Activated CD8-positive, alpha-beta memory T cell treated with anti-CD3 and anti-CD28 coated beads for 36 hours (primary cell): ENCODE data around the gene CACTIN. TPM values are rescaled to one million over a fixed set of nuclear protein-coding genes. Genes with fewer than 3 reads are reported as not detected.

Source experiments
- CTCF ChIA-PET: fragments of 350-600 bp; sonication (Branson Sonifier 250); formaldehyde crosslinking; loops from one replicate; lab custom pipeline; 2021; ENCODE audit warnings: antibody characterized with exemption; lab: Charles Lee
- POLR2A ChIA-PET: fragments of 350-600 bp; sonication (Branson Sonifier 250); formaldehyde crosslinking; loops from one replicate; lab custom pipeline; 2021; ENCODE audit warnings: antibody characterized with exemption; lab: Charles Lee
- total RNA-seq, 2 experiments: library from RNA; stranded (reverse); gene quantifications; one replicate each; pipeline ENCODE4 v1.2.3, GENCODE V29; 2021

Gene CACTIN
- total RNA-seq, 2 experiments from 2014 or later, result 36.7 to 38.1 TPM

DNA sequence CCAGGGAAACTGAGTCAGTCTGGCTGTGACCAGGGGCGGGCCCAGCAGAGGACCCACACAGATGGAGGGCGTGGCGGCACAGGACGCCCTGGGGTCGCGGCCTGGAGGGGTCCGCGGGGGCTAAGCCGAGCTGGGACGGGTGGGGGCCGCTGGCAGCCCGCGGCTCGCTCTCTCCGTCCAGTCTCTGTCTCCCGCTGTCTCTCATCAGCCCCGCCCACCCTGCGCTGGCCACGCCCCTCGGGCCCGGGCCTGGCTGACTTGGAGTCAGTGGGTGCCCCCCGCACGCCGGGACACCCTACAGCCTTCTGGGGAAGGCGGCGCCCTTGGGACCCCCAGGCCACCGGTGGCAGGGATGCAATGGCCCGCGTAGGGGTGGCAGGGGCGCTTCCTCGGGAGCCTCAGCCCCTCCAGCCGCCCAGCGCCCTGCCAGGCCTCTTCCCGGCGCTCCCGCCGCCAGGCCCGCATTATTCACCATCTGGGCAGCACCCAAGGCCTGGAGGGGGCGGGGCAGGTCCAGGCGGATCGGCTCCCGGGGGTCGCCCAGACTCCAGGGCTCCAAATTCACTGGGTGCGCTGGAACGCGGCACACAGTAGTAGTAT lies 19.8 kb downstream of the CACTIN start, which contains the start of gene TBXA2R:
Gene TBXA2R, minus strand, starts transcription at position 186 of the 600 bp plus-strand sequence. CDS start 6,241 bp downstream, outside the sequence.
- CTCF ChIA-PET, result no interaction called here
- POLR2A ChIA-PET, result no interaction called here

DNA sequence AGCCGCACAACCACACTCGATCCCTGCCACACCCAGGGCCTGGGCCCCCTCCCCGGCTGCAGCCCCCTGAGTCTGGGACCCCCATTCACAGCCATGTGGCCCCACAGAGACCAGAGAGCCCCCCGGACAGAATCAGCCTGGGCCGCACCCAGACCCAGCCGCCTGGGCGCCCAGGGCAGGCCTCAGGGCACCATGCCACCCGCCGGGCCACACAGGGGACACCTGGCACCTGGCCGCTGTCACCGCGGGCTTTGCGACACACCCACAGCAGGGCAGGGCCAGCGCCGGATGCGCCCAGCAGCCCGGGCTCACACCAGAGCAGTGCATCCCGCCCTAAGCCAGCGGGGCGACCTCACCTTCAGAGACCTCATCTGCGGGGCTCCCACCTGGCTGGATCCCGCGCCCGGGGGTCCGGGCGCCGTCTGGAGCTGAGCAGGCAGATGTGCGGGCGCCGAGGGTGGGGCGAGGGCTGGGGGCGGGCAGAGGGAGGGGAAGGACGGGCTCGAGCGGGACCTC lies 20.4 kb downstream of the CACTIN start:
- ChIA-PET CTCF (no interaction called here), POLR2A (no interaction called here)

DNA sequence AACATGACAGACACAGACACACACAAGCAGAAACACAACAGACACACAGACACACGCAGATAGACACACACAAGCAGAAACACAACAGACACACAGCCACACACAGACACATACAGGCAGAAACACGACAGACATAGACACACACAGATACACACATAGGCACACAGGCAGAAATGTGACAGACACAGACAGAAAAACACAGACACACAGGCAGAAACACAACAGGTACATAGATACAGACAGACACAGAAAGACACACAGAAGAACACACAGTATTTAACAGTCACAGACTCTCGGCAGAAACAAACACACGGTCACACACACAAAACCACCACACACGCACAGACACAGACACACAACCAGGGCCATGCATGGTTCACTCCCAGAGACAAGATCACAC lies 20.8 kb downstream of the CACTIN start:
- ChIA-PET POLR2A (no interaction called here), CTCF (no interaction called here)

DNA sequence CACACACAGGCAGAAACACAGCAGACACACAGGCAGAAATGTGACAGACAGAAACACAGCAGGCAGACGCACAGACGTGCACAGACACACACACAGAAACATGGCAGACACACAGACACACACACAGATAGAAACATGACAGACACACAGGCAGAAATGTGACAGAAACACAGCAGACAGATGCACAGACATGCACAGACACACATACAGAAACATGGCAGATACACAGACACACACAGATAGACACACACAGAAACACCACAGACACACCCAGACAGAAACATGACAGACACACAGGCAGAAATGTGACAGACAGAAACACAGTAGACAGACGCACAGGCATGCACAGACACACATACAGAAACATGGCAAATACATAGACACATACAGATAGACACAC lies 21.2 kb downstream of the CACTIN start:
- CTCF ChIA-PET, result interaction anchor here (0.7 to 1.4 kb wide), 2 partner anchors 13 to 20 kb away, joined by 3 to 6 read pairs; partner anchors contain the start of gene GIPC3

DNA sequence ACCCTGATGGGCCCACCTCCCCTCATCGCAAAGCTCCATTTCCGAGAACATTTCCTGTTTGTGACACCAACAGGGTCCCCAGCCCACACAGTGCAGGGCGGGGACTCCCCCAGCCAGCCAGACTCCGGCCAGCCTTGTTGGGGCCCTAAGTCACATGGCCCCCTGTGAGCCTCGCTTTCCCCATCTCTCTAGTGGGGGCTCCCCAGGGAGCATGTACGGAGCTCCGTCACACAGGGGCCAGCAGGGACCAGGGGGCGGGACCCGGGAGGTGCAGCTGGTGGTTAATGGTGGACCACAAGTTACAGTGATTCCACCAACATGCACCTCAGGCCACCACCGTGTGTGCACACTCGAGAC lies 21.6 kb downstream of the CACTIN start:
- POLR2A ChIA-PET, result interaction anchor here (0.6 to 1.0 kb wide), 2 partner anchors 47 to 317 kb away, joined by 3 to 4 read pairs; no protein-coding TSS in a partner anchor
- CTCF ChIA-PET, result interaction anchor here (0.6 to 1.4 kb wide), 3 partner anchors 12 to 65 kb away, joined by 3 to 6 read pairs (median 3); partner anchors contain the start of gene GIPC3

More for the DNA sequence above, 21.2 kb downstream of the CACTIN start:
- POLR2A ChIA-PET, result interaction anchor here (1.0 kb wide), 1 partner anchor 47 kb away, joined by 3 read pairs; no protein-coding TSS in a partner anchor

DNA sequence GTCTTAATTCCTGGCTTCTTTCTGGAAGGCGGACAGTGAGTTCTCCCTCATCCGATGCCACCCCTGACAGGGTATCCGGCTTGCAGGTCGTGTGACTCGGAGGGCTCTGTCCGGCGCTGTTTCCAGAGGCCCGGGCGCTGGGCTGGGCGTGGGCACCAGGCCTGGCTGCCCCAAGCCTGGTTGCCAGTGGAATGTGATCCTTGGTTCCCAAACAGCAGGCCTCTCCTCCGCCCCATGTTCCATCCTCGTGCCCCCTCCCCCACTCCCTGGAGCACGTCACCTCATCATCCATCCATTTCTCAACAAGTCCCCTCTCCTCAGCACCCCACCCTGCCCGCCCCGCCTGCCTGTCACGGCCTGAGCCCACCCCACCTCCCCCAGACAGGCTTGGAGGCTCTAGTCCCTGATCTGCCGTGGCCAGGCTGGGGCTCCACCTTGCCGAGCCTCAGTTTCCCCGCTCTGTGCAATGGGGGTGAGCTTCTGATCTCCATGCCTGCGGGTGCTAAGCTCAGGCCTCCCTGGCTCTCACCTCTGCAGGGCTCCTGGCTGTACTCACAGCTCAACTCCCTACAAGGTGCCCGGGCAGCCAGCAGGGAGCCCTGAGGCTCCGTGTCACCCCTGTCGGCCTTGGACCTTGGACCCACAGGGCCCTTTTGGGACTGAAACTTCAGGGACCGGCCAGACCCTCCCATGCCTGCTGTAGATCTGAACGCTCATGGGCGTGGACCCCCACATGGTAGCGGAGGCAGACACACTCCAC lies 22.2 kb downstream of the CACTIN start:
- ChIA-PET CTCF (interaction anchor here (0.6 to 1.4 kb wide), 3 partner anchors 12 to 65 kb away, joined by 3 to 6 read pairs (median 3); partner anchors contain the start of gene GIPC3), POLR2A (interaction anchor here (0.6 to 1.0 kb wide), 2 partner anchors 46 to 317 kb away, joined by 3 to 4 read pairs; no protein-coding TSS in a partner anchor)

DNA sequence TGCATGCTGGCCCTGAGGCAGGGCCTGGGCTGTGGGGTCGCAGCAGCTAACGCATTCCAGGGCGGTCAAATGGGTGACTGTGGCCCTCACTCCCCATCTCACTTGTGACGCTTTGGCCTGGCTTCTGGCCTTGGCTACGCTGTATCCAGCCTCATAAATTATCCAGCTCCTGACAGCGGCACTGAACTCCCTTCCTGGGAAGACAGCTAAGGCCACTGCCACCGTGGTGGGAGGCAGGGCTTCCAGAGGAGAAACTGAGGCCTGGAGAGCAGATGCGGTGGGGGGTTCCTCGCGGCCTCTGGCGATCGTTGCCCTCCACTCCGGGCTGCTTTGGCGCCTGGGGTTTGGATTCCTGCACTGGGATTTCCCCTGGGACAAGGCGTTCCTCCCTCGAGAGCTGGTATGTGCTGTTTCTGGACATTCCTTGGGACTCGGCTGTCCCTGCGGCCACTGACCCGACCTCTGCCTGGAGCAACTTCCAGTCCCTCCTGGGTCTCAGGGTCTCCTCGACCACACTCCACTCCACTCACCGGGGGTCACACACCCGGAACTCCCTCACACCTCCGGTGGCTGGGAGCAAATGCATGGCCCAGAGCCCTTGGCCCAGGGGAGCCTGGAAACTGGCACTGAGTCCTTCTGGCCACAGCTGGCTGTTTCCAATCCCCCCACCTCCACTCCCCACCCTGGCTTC lies 23.3 kb downstream of the CACTIN start:
- CTCF ChIA-PET, result interaction anchor here (0.7 to 1.7 kb wide), 2 partner anchors 16 to 92 kb away, joined by 3 to 4 read pairs; no protein-coding TSS in a partner anchor

DNA sequence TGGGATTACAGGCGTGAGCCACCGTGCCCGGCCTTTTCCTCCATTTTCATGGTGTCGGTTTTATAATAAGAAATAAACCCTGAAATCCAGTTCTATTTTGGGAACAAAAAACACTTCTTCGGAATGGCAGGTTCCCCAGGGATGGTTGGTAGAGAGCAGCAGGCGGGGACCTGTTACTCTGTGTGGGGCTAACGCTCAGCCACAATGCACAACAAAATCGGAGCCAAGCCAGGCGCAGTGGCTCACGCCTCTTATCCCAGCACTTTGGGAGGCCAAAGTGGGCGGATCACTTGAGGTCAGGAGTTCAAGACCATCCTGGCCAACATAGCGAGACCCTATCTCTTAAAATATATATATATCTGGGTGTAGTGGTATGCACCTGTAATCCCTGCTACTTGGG lies 25.6 kb downstream of the CACTIN start:
- POLR2A ChIA-PET, result no interaction called here

More for the DNA sequence above, 23.3 kb downstream of the CACTIN start:
- POLR2A ChIA-PET, result interaction anchor here (0.7 kb wide), 1 partner anchor 44 kb away, joined by 3 read pairs; no protein-coding TSS in a partner anchor

DNA sequence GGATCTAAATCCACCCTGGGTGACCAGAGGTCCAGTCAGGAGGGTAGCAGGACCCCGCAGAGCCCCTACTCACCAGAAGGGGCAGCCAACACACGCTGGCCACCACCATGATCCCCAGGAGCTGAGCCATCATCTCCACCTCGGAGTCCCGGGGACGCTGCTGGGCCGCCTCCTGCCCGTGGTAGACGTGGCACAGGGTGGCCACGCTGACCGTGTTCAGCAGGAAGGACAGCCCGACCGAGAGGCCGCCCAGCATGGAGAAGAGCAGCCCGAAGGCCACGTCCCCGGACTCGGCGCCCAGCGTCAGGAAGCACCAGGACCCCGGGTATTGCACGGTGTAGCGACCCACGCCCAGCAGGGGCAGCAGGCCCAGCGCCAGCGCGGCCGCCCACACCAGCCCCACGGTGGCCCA lies 26.8 kb downstream of the CACTIN start:
- CTCF ChIA-PET, result no interaction called here
- POLR2A ChIA-PET, result no interaction called here

More for the DNA sequence above, 25.6 kb downstream of the CACTIN start:
- CTCF ChIA-PET, result no interaction called here

DNA sequence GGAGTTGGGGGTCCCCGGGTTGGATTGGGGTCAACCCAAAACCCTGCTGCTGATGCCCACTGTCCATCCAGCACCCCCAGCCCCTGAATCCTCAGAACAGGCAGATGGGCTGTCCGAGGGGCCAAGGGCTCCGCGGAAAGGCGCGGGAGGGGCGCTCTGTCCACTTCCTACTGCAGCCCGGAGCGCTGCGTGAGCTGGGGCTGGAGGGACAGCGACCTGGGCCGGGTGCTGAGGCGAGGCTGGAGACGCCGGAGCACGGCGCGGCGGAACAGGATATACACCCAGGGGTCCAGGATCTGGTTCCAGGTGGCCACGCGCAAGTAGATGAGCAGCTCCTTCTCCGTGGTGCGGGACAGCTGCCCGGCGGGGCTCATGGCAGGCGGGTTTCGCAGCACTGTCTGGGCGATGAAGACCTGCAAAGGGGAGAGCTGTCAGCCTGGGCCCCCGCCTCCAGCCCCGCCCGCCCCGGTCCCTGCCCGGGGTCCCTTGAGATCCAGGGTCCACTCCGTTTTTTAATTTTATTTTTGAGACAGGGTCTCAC lies 31.0 kb downstream of the CACTIN start:
- CTCF ChIA-PET, result no interaction called here
- POLR2A ChIA-PET, result no interaction called here

DNA sequence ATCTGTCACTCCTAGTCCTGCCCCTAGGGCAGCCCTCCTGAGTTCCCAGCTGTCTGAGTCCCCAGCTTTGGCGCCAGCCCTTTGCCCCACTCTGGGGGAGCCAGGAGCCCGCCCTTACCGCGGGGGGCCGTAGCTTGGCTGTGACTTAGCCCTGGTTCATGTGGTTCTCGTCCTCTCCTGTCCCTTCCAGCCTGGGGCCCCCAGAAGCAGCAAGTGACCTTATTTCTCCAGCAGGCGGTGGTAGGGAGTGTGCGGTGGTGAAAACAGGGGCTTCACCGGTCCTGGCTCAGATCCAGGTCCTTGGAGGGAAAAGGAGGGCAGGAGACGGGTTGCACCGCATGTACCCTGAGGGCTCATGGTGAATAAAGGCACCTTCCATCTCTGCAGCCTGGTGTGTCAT lies 33.4 kb downstream of the CACTIN start:
- POLR2A ChIA-PET, result no interaction called here
- CTCF ChIA-PET, result interaction anchor here (0.6 to 1.5 kb wide), 3 partner anchors 12 to 1156 kb away, joined by 3 read pairs; no protein-coding TSS in a partner anchor

DNA sequence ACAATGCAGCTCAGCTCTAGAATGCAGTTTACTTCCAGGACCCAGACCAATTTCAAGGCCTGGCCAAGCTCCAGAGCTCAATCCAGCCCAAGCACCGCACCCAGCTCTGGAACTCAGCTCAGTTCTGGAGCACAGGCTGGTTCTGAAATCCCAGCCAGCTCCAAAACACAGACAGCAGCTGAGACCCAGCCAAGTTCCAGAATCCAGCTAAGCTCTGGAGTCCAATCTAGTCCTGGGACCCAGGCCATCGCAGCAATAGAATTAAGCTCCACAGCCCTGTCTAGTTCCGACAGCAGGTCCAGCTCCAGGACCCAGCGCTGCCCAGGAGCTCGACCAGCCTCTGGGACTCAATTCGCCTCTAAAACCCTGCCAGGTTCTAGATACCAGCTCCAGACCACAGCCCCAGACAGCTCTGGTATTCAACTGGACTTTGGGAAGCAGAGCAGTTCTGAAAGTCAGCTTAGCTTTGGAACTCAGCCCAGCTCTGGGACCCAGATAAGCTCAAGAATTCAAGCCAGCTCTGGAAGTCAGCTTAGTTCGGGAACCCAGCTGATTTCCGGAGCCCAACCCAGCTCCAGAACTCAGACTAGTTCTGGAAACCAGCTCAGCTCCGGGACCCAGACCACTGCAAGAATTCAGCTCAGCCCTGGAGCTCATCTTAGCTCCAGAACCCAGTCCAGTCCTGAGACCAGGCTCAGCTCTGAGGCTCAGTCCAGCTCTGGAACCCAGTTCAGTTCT lies 34.5 kb downstream of the CACTIN start:
- ChIA-PET CTCF (interaction anchor here (1.2 to 1.5 kb wide), 3 partner anchors 13 to 48 kb away, joined by 3 read pairs; no protein-coding TSS in a partner anchor), POLR2A (no interaction called here)

DNA sequence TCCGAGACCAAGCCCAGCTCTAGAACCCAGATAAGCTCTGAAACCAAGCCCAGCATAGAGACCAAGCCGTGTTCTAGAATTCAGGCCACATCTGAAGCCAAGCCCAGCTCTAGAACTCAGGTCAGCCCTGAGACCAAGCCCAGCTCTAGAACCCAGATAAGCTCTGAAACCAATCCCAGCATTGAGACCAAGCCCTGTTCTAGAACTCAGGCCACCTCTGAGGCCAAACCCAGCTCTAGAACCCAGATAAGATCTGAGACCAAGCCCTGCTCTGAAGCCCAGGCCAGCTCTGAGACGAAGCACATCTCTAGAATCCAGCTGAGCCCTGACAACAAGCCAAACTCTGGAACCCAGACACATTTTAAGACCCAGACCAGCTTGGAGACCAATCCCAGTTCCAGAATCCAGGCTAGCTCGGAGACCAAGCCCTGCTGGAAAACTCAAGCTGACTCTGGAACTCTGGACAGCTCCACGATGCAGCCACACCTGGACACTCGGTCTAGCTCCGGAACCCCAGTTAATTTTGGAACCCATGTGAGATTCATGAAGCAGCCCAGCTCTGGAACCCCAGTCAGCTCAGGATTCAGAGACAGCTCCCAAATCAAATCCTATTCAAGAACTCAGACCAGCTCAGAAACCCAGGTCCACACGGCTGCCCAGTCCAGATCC lies 35.5 kb downstream of the CACTIN start:
- POLR2A ChIA-PET, result interaction anchor here (0.6 kb wide), 1 partner anchor 16 kb away, joined by 4 read pairs; no protein-coding TSS in a partner anchor

DNA sequence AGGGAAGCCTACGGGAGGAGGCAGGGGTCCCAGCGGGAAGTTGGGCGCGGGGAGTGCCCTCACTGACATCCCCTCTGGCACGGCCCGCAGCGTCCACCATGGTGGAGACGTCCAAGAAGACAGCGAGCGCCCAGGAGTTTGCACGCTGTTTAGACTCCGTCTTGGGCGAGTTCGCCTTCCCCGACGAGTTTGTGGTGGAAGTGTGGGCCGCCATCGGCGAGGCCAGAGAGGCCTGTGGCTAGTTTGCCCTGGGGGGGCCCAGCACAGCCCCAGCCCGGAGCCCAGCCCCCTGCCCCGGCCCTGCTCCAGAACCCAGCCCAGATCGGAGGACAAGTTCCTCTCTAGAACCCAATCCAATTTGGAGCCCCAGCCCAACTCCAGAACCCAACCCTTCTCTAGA lies 36.6 kb downstream of the CACTIN start:
- ChIA-PET POLR2A (no interaction called here), CTCF (no interaction called here)

More for the DNA sequence above, 35.5 kb downstream of the CACTIN start:
- CTCF ChIA-PET, result interaction anchor here (0.6 to 1.2 kb wide), 3 partner anchors 34 to 47 kb away, joined by 3 to 4 read pairs (median 3); partner anchors contain the start of gene MFSD12

DNA sequence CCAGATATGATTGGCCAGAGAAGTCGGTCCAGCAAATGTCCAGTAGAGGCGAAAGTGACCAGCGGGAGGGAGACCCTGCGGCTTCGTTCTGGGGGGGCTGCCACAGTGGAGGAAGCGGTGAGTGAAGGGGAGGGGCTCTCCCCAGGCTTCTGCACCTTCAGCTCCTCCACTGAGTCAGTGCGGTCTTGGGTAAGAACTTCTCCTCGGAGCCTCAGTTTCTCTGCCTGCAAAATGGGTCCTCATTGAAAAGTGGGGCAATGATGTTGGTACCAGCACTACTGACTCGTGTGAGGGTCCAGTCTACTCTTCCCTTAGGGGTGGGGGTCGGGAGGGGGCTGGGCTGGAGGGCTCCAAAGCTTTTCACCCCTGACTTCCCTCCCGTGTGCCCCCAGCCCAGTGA lies 37.2 kb downstream of the CACTIN start:
- ChIA-PET POLR2A (interaction anchor here (0.6 kb wide), 1 partner anchor 385 kb away, joined by 3 read pairs; no protein-coding TSS in a partner anchor), CTCF (interaction anchor here (1.1 kb wide), 1 partner anchor 31 kb away, joined by 4 read pairs; no protein-coding TSS in a partner anchor)

DNA sequence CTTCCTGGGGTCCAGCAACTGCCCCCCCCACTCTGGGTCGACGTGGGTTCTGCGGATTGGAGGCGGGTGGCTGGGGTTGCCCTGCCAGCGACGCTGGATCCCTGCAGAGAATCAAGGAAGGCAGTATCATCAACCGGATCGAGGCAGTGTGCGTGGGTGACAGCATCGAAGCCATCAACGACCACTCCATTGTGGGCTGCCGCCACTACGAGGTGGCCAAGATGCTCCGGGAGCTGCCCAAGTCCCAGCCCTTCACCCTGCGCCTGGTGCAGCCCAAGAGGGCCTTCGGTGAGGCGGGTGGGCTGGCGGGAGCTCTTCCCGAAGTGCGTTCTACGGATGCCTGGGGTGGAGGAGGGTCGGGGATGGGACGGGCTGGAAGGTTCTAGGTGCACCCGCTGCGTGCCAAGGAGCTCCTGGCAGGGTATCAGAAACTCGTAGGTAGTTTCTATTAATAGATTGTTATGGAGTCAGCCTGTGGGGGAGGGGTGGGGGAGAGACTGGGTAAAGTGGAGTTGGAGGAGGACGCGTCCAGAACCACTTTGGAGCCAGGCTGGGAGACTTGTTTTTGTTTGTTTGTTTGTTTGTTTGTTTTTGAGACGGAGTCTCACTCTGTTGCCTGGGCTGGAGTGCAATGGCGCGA lies 39.8 kb downstream of the CACTIN start:
- CTCF ChIA-PET, result interaction anchor here (1.0 to 2.2 kb wide), 8 partner anchors 11 to 74 kb away, joined by 3 to 8 read pairs (median 4); no protein-coding TSS in a partner anchor
- POLR2A ChIA-PET, result interaction anchor here (0.7 kb wide), 1 partner anchor 107 kb away, joined by 3 read pairs; no protein-coding TSS in a partner anchor
